ENCODE measurements around the gene EFCAB13. TPM values are rescaled to one million over a fixed set of nuclear protein-coding genes. Genes with fewer than 3 reads are reported as not detected.

EFCAB13 gene
- total RNA-seq, 2 experiments from 2014 or later: 2.9 to 5.0 TPM

GRCh38 chr17:47287639-47288038, 36.1 kb upstream of the EFCAB13 start:
- no peak overlapping the region for H3K4me3 Mint-ChIP-seq
- no peak for DNase-seq
- no peaks in the 10 kb centered on the region for H3K27me3 Mint-ChIP-seq
- H3K9me3 Mint-ChIP-seq: no peaks in the 10 kb centered on the region
- no peaks in the 10 kb centered on the region for H3K36me3 Mint-ChIP-seq
- no peak overlapping the region for H3K27ac Mint-ChIP-seq
- H3K4me1 Mint-ChIP-seq: no peaks in the 10 kb centered on the region

- H3K4me3 Mint-ChIP-seq: no peak overlapping the region
- no peaks in the 10 kb centered on the region for H3K9me3 Mint-ChIP-seq
- DNase-seq: no peak
- H3K4me1 Mint-ChIP-seq: no peaks in the 10 kb centered on the region
- H3K27me3 Mint-ChIP-seq: no peaks in the 10 kb centered on the region
- H3K36me3 Mint-ChIP-seq: no peaks in the 10 kb centered on the region
- no peak overlapping the region for H3K27ac Mint-ChIP-seq
Observed at GRCh38 chr17:47288531-47289116, 35.1 kb upstream of the EFCAB13 start.

- no peaks in the 10 kb centered on the region for H3K36me3 Mint-ChIP-seq
- H3K4me3 Mint-ChIP-seq: no peak overlapping the region
- H3K9me3 Mint-ChIP-seq: no peaks in the 10 kb centered on the region
- H3K27ac Mint-ChIP-seq: no peak overlapping the region
- H3K4me1 Mint-ChIP-seq: no peaks in the 10 kb centered on the region
- no peaks in the 10 kb centered on the region for H3K27me3 Mint-ChIP-seq
- no peak for DNase-seq
Observed at GRCh38 chr17:47289302-47289701, 34.5 kb upstream of the EFCAB13 start.

- H3K9me3 Mint-ChIP-seq: no peaks in the 10 kb centered on the region
- H3K4me1 Mint-ChIP-seq: no peaks in the 10 kb centered on the region
- no peaks in the 10 kb centered on the region for H3K36me3 Mint-ChIP-seq
- H3K27me3 Mint-ChIP-seq: peaks cover 3% of the 10 kb centered on the region
- H3K4me3 Mint-ChIP-seq: no peak overlapping the region
- no peak for DNase-seq
- H3K27ac Mint-ChIP-seq: no peak overlapping the region
Observed at GRCh38 chr17:47290870-47291241, 32.9 kb upstream of the EFCAB13 start.

- Mint-ChIP-seq H3K36me3 (no peaks in the 10 kb centered on the region), H3K27ac (no peak overlapping the region), H3K4me1 (no peaks in the 10 kb centered on the region), H3K4me3 (no peak overlapping the region), H3K9me3 (no peaks in the 10 kb centered on the region), H3K27me3 (peaks cover 3% of the 10 kb centered on the region)
- no peak for DNase-seq
Observed at GRCh38 chr17:47291242-47291873, 32.4 kb upstream of the EFCAB13 start.

GRCh38 chr17:47292206-47292605, 31.5 kb upstream of the EFCAB13 start:
- H3K4me3 Mint-ChIP-seq: no peak overlapping the region
- no peaks in the 10 kb centered on the region for H3K36me3 Mint-ChIP-seq

GRCh38 chr17:47295037-47295873, 28.5 kb upstream of the EFCAB13 start:
- Mint-ChIP-seq H3K36me3 (no peaks in the 10 kb centered on the region), H3K27me3 (peaks cover 3% of the 10 kb centered on the region), H3K4me1 (no peaks in the 10 kb centered on the region), H3K4me3 (no peak overlapping the region), H3K27ac (no peak overlapping the region), H3K9me3 (no peaks in the 10 kb centered on the region)
- no peak for DNase-seq

More at GRCh38 chr17:47292206-47292605, 31.5 kb upstream of the EFCAB13 start:
- no peak for DNase-seq
- H3K9me3 Mint-ChIP-seq: no peaks in the 10 kb centered on the region
- H3K4me1 Mint-ChIP-seq: no peaks in the 10 kb centered on the region
- H3K27ac Mint-ChIP-seq: no peak overlapping the region
- peaks cover 3% of the 10 kb centered on the region for H3K27me3 Mint-ChIP-seq

- no peak for DNase-seq
- Mint-ChIP-seq H3K4me3 (no peak overlapping the region), H3K4me1 (no peaks in the 10 kb centered on the region), H3K27ac (no peak overlapping the region), H3K27me3 (peaks cover 3% of the 10 kb centered on the region), H3K9me3 (no peaks in the 10 kb centered on the region), H3K36me3 (no peaks in the 10 kb centered on the region)
Observed at GRCh38 chr17:47295874-47296255, 27.9 kb upstream of the EFCAB13 start.

- no peak overlapping the region for H3K4me3 Mint-ChIP-seq
- H3K27ac Mint-ChIP-seq: no peak overlapping the region
- DNase-seq: no peak
- peaks cover 3% of the 10 kb centered on the region for H3K27me3 Mint-ChIP-seq
- H3K36me3 Mint-ChIP-seq: peaks cover 3% of the 10 kb centered on the region
- H3K4me1 Mint-ChIP-seq: no peaks in the 10 kb centered on the region
- H3K9me3 Mint-ChIP-seq: peaks cover 10% of the 10 kb centered on the region
Observed at GRCh38 chr17:47297661-47298400, 25.9 kb upstream of the EFCAB13 start.

GRCh38 chr17:47298712-47299111, 25.0 kb upstream of the EFCAB13 start:
- H3K36me3 Mint-ChIP-seq: peaks cover 3% of the 10 kb centered on the region
- H3K27ac Mint-ChIP-seq: no peak overlapping the region
- H3K4me3 Mint-ChIP-seq: no peak overlapping the region
- H3K4me1 Mint-ChIP-seq: no peaks in the 10 kb centered on the region
- DNase-seq: no peak
- H3K27me3 Mint-ChIP-seq: peaks cover 3% of the 10 kb centered on the region
- peaks cover 10% of the 10 kb centered on the region for H3K9me3 Mint-ChIP-seq

- no peak overlapping the region for H3K4me3 Mint-ChIP-seq
- peaks cover 3% of the 10 kb centered on the region for H3K27me3 Mint-ChIP-seq
- peaks cover 3% of the 10 kb centered on the region for H3K36me3 Mint-ChIP-seq
- H3K27ac Mint-ChIP-seq: no peak overlapping the region
- no peak for DNase-seq
- H3K4me1 Mint-ChIP-seq: no peaks in the 10 kb centered on the region
- H3K9me3 Mint-ChIP-seq: peaks cover 10% of the 10 kb centered on the region
Observed at GRCh38 chr17:47299239-47299910, 24.4 kb upstream of the EFCAB13 start.

GRCh38 chr17:47300718-47301117, 23.0 kb upstream of the EFCAB13 start:
- peaks cover 8% of the 10 kb centered on the region for H3K4me1 Mint-ChIP-seq
- no peaks in the 10 kb centered on the region for H3K27me3 Mint-ChIP-seq
- no peak overlapping the region for H3K27ac Mint-ChIP-seq
- DNase-seq: no peak
- H3K4me3 Mint-ChIP-seq: no peak overlapping the region
- H3K36me3 Mint-ChIP-seq: peaks cover 3% of the 10 kb centered on the region
- H3K9me3 Mint-ChIP-seq: peaks cover 10% of the 10 kb centered on the region

GRCh38 chr17:47301161-47301560, 22.6 kb upstream of the EFCAB13 start:
- no peak for DNase-seq
- H3K4me3 Mint-ChIP-seq: no peak overlapping the region
- no peak overlapping the region for H3K27ac Mint-ChIP-seq
- no peaks in the 10 kb centered on the region for H3K27me3 Mint-ChIP-seq
- peaks cover 9% of the 10 kb centered on the region for H3K4me1 Mint-ChIP-seq
- peaks cover 3% of the 10 kb centered on the region for H3K36me3 Mint-ChIP-seq
- H3K9me3 Mint-ChIP-seq: peaks cover 10% of the 10 kb centered on the region

GRCh38 chr17:47301831-47302230, 21.9 kb upstream of the EFCAB13 start:
- Mint-ChIP-seq H3K36me3 (peaks cover 3% of the 10 kb centered on the region), H3K4me3 (no peak overlapping the region), H3K27me3 (no peaks in the 10 kb centered on the region), H3K4me1 (peaks cover 9% of the 10 kb centered on the region), H3K9me3 (peaks cover 10% of the 10 kb centered on the region), H3K27ac (no peak overlapping the region)
- DNase-seq: no peak

- peaks cover 3% of the 10 kb centered on the region for H3K36me3 Mint-ChIP-seq
- H3K4me3 Mint-ChIP-seq: no peak overlapping the region
- peaks cover 11% of the 10 kb centered on the region for H3K4me1 Mint-ChIP-seq
- no peak overlapping the region for H3K27ac Mint-ChIP-seq
- H3K27me3 Mint-ChIP-seq: no peaks in the 10 kb centered on the region
- H3K9me3 Mint-ChIP-seq: peaks cover 10% of the 10 kb centered on the region
- DNase-seq: no peak
Observed at GRCh38 chr17:47304186-47304585, 19.6 kb upstream of the EFCAB13 start.

Data from activated naive CD8-positive, alpha-beta T cell treated with anti-CD3 and anti-CD28 coated beads for 36 hours (primary cell).